Upper lobe of left lung (tissue), 4 donors: Measurements from ENCODE around the gene WDR59.

Experiments used
- CTCF ChIP-seq, 6 experiments: fragments of 450-650 bp in 4 of 6; fragments of 200-600 bp in 2 of 6; sonication (generic) in 2 of 6; IDR thresholded peaks; one replicate each; pipeline ENCODE4 v1.5.1; 2016 to 2019; ENCODE audit warnings: antibody characterized with exemption in 6 of 6
- EP300 ChIP-seq, 4 donors: sonication (generic); formaldehyde crosslinking; IDR thresholded peaks; one replicate each; pipeline ENCODE4 v1.5.1; 2017; ENCODE audit warnings: antibody characterized with exemption in 4 of 4, control low read depth in 2 of 4
- POLR2A ChIP-seq, 4 donors: fragments of 450-650 bp; IDR thresholded peaks; one replicate each; pipeline ENCODE4 v1.5.1; 2016 to 2017; ENCODE audit warnings: antibody characterized with exemption in 4 of 4, mild to moderate bottlenecking in 2 of 4
- POLR2AphosphoS5 ChIP-seq, 2 donors: sonication (generic); formaldehyde crosslinking; IDR thresholded peaks; one replicate each; pipeline ENCODE4 v1.5.1; 2017; ENCODE audit warnings: antibody characterized with exemption in 2 of 2

- TF ChIP-seq CTCF (IDR thresholded peaks at IDR 0.05) = no peak
- no peak for TF ChIP-seq POLR2AphosphoS5 (IDR thresholded peaks at IDR 0.05)
- no peak for TF ChIP-seq EP300 (IDR thresholded peaks at IDR 0.05)
- TF ChIP-seq POLR2A (IDR thresholded peaks at IDR 0.05) = no peak
Measured at GRCh38 chr16:74939688-74940087, 45.2 kb downstream of the WDR59 start.
